OCI-LY1 (cell line): ENCODE measurements around the gene BCCIP.

Source experiments
- H2AFZ ChIP-seq: fragments of 200-600 bp; sonication (generic), shearing (Covaris generic); 2 replicates; pipeline ENCODE4 v1.6.0; 2014; ENCODE audit warnings: antibody characterized with exemption, mild to moderate bottlenecking, low read length
- H3F3A ChIP-seq: fragments of 200-600 bp; sonication (generic), shearing (Covaris generic); 2 replicates; pipeline ENCODE4 v1.6.0; 2014; ENCODE audit warnings: mild to moderate bottlenecking, antibody characterized with exemption, low read length, moderate library complexity; ENCODE audit not compliant: insufficient read depth
- H3K27ac ChIP-seq: fragments of 200-600 bp; sonication (generic); 2 replicates; pipeline ENCODE4 v1.5.1; 2014; ENCODE audit warnings: low read length, mixed run types, mild to moderate bottlenecking, low read depth; ENCODE audit not compliant: poor library complexity, severe bottlenecking
- H3K27me3 ChIP-seq: fragments of 200-600 bp; sonication (generic); 2 replicates; pipeline ENCODE4 v1.6.0; 2014; ENCODE audit warnings: antibody characterized with exemption, mild to moderate bottlenecking, low read length, moderate library complexity; ENCODE audit not compliant: insufficient read depth
- H3K36me3 ChIP-seq: fragments of 200-600 bp; sonication (generic); 2 replicates; pipeline ENCODE4 v1.6.1; 2014; ENCODE audit warnings: mild to moderate bottlenecking, antibody characterized with exemption, low read length, moderate library complexity, mixed read lengths; ENCODE audit not compliant: insufficient read depth
- H3K4me1 ChIP-seq: fragments of 200-600 bp; sonication (generic); 2 replicates; pipeline ENCODE4 v1.5.1; 2014; ENCODE audit warnings: mild to moderate bottlenecking, low read length, moderate library complexity; ENCODE audit not compliant: insufficient read depth, severe bottlenecking
- H3K4me2 ChIP-seq: fragments of 200-600 bp; sonication (generic), shearing (Covaris generic); 2 replicates; pipeline ENCODE4 v1.6.1; 2014; ENCODE audit warnings: low read length
- H3K4me3 ChIP-seq: fragments of 200-600 bp; sonication (generic); 2 replicates; pipeline ENCODE4 v1.5.1; 2014; ENCODE audit warnings: low read length, low read depth, mild to moderate bottlenecking, mixed read lengths; ENCODE audit not compliant: poor library complexity, severe bottlenecking
- H3K79me2 ChIP-seq: fragments of 200-600 bp; shearing (Covaris generic); 2 replicates; pipeline ENCODE4 v1.6.1; 2016; ENCODE audit warnings: mixed run types, low read length, mixed read lengths; ENCODE audit not compliant: insufficient read depth
- H3K9ac ChIP-seq: fragments of 200-600 bp; sonication (generic), shearing (Covaris generic); 2 replicates; pipeline ENCODE4 v1.6.1; 2014; ENCODE audit warnings: mild to moderate bottlenecking, low read length, mixed read lengths
- H3K9me2 ChIP-seq: fragments of 200-600 bp; sonication (generic), shearing (Covaris generic); 2 replicates; pipeline ENCODE4 v1.6.1; 2014; ENCODE audit warnings: low read depth, mild to moderate bottlenecking, low read length, mixed read lengths
- H3K9me3 ChIP-seq: fragments of 200-600 bp; shearing (Covaris generic); 2 replicates; pipeline ENCODE4 v1.6.1; 2014; ENCODE audit warnings: low read length, mixed read lengths
- H4K20me1 ChIP-seq: fragments of 200-600 bp; sonication (generic), shearing (Covaris generic); 2 replicates; pipeline ENCODE4 v1.6.0; 2016; ENCODE audit warnings: mild to moderate bottlenecking, low read length; ENCODE audit not compliant: insufficient read depth
- CTCF ChIP-seq: fragments of 200-600 bp; sonication (generic), shearing (Covaris generic); IDR thresholded peaks from 2 replicates; pipeline ENCODE4 v1.5.1; 2017; ENCODE audit warnings: mild to moderate bottlenecking, antibody characterized with exemption, low read length, moderate library complexity, mixed read lengths
- EZH2 ChIP-seq: fragments of 200-600 bp; sonication (generic), shearing (Covaris generic); IDR thresholded peaks from 2 replicates; pipeline ENCODE4 v1.8.0; 2017; ENCODE audit warnings: borderline replicate concordance, mixed run types, mild to moderate bottlenecking, antibody characterized with exemption, low read length, moderate library complexity, mixed read lengths

BCCIP gene

GRCh38 chr10:125827133-125827532 lies 3.8 kb downstream of the BCCIP start:
- H3K9ac ChIP-seq, result no peak overlapping the region
- no peak overlapping the region for H3K27ac ChIP-seq
- no peak overlapping the region for H2AFZ ChIP-seq
- H3K79me2 ChIP-seq, result peaks cover 31% of the 10 kb centered on the region
- no peaks in the 10 kb centered on the region for H3F3A ChIP-seq
- peaks cover 26% of the 10 kb centered on the region for H3K4me1 ChIP-seq
- no peak for TF ChIP-seq CTCF
- TF ChIP-seq EZH2, result no peak
- H3K4me3 ChIP-seq, result no peak overlapping the region
- peaks cover 73% of the 10 kb centered on the region for H3K36me3 ChIP-seq
- no peaks in the 10 kb centered on the region for H3K9me2 ChIP-seq
- no peaks in the 10 kb centered on the region for H3K27me3 ChIP-seq
- no peaks in the 10 kb centered on the region for H4K20me1 ChIP-seq
- no peak overlapping the region for H3K4me2 ChIP-seq
- H3K9me3 ChIP-seq, result no peaks in the 10 kb centered on the region

- no peak for TF ChIP-seq EZH2
- no peak for TF ChIP-seq CTCF
- H3K4me2 ChIP-seq, result no peak overlapping the region
- H3K4me3 ChIP-seq, result no peak overlapping the region
- peaks cover 21% of the 10 kb centered on the region for H3K4me1 ChIP-seq
- H3K27ac ChIP-seq, result no peak overlapping the region
- no peaks in the 10 kb centered on the region for H3K9me3 ChIP-seq
- H4K20me1 ChIP-seq, result no peaks in the 10 kb centered on the region
- no peaks in the 10 kb centered on the region for H3K27me3 ChIP-seq
- no peaks in the 10 kb centered on the region for H3K9me2 ChIP-seq
- peaks cover 85% of the 10 kb centered on the region for H3K36me3 ChIP-seq
- peaks cover 31% of the 10 kb centered on the region for H3K79me2 ChIP-seq
- H2AFZ ChIP-seq, result no peak overlapping the region
- H3K9ac ChIP-seq, result no peak overlapping the region
- H3F3A ChIP-seq, result no peaks in the 10 kb centered on the region
Observed at GRCh38 chr10:125828311-125828710, 5.0 kb downstream of the BCCIP start.

GRCh38 chr10:125836746-125837145 lies 13.4 kb downstream of the BCCIP start:
- H3K9ac ChIP-seq, result no peak overlapping the region
- H3K27me3 ChIP-seq, result no peaks in the 10 kb centered on the region
- no peaks in the 10 kb centered on the region for H3K9me2 ChIP-seq
- H2AFZ ChIP-seq, result no peak overlapping the region
- no peak overlapping the region for H3K27ac ChIP-seq
- no peaks in the 10 kb centered on the region for H3K4me1 ChIP-seq
- no peaks in the 10 kb centered on the region for H3F3A ChIP-seq
- peaks cover 66% of the 10 kb centered on the region for H3K36me3 ChIP-seq
- no peak overlapping the region for H3K4me3 ChIP-seq
- no peak for TF ChIP-seq CTCF
- no peak for TF ChIP-seq EZH2
- no peaks in the 10 kb centered on the region for H4K20me1 ChIP-seq
- no peaks in the 10 kb centered on the region for H3K9me3 ChIP-seq
- no peak overlapping the region for H3K4me2 ChIP-seq
- no peaks in the 10 kb centered on the region for H3K79me2 ChIP-seq
